ENCODE data around the gene MASTL. TPM values are rescaled to one million over a fixed set of nuclear protein-coding genes. Genes with fewer than 3 reads are reported as not detected.

MASTL gene
- total RNA-seq, 1 experiment from 2014 or later: 13.8 TPM

DNA sequence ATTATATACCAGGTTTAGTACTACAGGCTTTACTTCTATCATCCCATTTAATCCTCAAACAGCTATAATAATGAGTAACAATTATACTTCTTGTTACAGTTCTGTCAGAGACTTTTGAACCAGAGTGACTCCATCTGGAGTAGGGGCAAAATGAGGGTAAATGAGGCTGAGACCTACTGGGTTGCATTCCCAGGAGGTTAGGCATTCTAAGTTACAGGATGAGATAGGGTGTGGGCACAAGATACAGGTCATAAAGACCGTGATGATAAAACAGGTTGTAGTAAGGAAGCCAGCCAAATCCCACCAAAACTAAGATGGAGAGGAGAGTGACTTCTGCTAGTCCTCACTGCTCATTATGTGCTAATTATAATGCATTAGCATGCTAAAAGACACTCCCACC is 4.9 kb upstream of the MASTL start:
- no peak overlapping the region for H3K27ac ChIP-seq (ENCODE audit: low read depth, low read length)
- intact Hi-C loops (cut with micrococcal nuclease): no loop called here
- no peaks in the 10 kb centered on the region for H3K9me2 ChIP-seq (ENCODE audit: insufficient read depth)
- no peak overlapping the region for H3K9ac ChIP-seq (ENCODE audit: low read length)
- H3K36me3 ChIP-seq (ENCODE audit: control insufficient read depth in 1 of 2, insufficient read depth in 2 of 2, low read length in 2 of 2): peaks cover 24 to 33% of the 10 kb centered on the region in 2 experiments; a peak in 3 of 4 replicates
- no TSS peak for BruUV-seq (replicated peaks)
- H4K20me1 ChIP-seq (ENCODE audit: insufficient read depth): peaks cover 26% of the 10 kb centered on the region; the same call in 1 of the 2 replicates
- no peak overlapping the region for H3K4me2 ChIP-seq (ENCODE audit: low read length)
- ChIA-PET CTCF (no interaction called here), POLR2A (no interaction called here), RAD21 (ENCODE audit: low non-redundant PET in 1 of 2, low total read pairs in 2 of 2, uncharacterized antibody in 2 of 2, unreplicated experiment in 2 of 2) (no interaction called here)
- H3K79me2 ChIP-seq (ENCODE audit: insufficient read depth, low read length): peaks cover 91% of the 10 kb centered on the region
- no peak overlapping the region for H2AFZ ChIP-seq (ENCODE audit: low read depth, low read length, poor library complexity, severe bottlenecking)
- H3K4me3 ChIP-seq (replicated peaks in 1 of 2; ENCODE audit: low read depth in 1 of 2, low read length in 2 of 2): no peak overlapping the region
- ATAC-seq (no peak), DNase-seq (ENCODE audit: low read depth, low spot score) (no peak)
- no peaks in the 10 kb centered on the region for H3K27me3 ChIP-seq (ENCODE audit: insufficient read depth, low read length)
- no peaks in the 10 kb centered on the region for H3K9me3 ChIP-seq (ENCODE audit: control insufficient read depth in 1 of 2, insufficient read depth in 1 of 2, low read depth in 1 of 2, low read length in 2 of 2)
- peaks cover 4 to 11% of the 10 kb centered on the region in 2 experiments; a peak in 3 of 4 replicates for H3K4me1 ChIP-seq (ENCODE audit: control insufficient read depth in 1 of 2, insufficient read depth in 2 of 2, low read length in 2 of 2)
- TF ChIP-seq CBX3 (IDR thresholded peaks at IDR 0.05; ENCODE audit: low read depth): no peak
- no peak for TF ChIP-seq YY1 (IDR thresholded peaks at IDR 0.05; ENCODE audit: extremely low read depth, insufficient replicate concordance, low read depth, low read length)
- no peak for TF ChIP-seq EZH2 (IDR thresholded peaks at IDR 0.05)
- TF ChIP-seq EZH2phosphoT487 (IDR thresholded peaks at IDR 0.05; ENCODE audit: borderline replicate concordance): no peak
- TF ChIP-seq SP1 (IDR thresholded peaks at IDR 0.05; ENCODE audit: low read depth): no peak
- TF ChIP-seq, protein P1, sequence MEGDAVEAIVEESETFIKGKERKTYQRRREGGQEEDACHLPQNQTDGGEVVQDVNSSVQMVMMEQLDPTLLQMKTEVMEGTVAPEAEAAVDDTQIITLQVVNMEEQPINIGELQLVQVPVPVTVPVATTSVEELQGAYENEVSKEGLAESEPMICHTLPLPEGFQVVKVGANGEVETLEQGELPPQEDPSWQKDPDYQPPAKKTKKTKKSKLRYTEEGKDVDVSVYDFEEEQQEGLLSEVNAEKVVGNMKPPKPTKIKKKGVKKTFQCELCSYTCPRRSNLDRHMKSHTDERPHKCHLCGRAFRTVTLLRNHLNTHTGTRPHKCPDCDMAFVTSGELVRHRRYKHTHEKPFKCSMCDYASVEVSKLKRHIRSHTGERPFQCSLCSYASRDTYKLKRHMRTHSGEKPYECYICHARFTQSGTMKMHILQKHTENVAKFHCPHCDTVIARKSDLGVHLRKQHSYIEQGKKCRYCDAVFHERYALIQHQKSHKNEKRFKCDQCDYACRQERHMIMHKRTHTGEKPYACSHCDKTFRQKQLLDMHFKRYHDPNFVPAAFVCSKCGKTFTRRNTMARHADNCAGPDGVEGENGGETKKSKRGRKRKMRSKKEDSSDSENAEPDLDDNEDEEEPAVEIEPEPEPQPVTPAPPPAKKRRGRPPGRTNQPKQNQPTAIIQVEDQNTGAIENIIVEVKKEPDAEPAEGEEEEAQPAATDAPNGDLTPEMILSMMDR (IDR thresholded peaks at IDR 0.05 in 2 of 3, conservative IDR thresholded peaks at IDR 0.05 in 1 of 3; ENCODE audit: borderline replicate concordance in 1 of 3, insufficient read depth in 1 of 3, low read depth in 2 of 3, low read length in 2 of 3): no peak
- no peak for TF ChIP-seq SRF (IDR thresholded peaks at IDR 0.05; ENCODE audit: low read depth)
- TF ChIP-seq SIN3A (IDR thresholded peaks at IDR 0.05; ENCODE audit: low read depth): no peak
- TF ChIP-seq, protein P2, sequence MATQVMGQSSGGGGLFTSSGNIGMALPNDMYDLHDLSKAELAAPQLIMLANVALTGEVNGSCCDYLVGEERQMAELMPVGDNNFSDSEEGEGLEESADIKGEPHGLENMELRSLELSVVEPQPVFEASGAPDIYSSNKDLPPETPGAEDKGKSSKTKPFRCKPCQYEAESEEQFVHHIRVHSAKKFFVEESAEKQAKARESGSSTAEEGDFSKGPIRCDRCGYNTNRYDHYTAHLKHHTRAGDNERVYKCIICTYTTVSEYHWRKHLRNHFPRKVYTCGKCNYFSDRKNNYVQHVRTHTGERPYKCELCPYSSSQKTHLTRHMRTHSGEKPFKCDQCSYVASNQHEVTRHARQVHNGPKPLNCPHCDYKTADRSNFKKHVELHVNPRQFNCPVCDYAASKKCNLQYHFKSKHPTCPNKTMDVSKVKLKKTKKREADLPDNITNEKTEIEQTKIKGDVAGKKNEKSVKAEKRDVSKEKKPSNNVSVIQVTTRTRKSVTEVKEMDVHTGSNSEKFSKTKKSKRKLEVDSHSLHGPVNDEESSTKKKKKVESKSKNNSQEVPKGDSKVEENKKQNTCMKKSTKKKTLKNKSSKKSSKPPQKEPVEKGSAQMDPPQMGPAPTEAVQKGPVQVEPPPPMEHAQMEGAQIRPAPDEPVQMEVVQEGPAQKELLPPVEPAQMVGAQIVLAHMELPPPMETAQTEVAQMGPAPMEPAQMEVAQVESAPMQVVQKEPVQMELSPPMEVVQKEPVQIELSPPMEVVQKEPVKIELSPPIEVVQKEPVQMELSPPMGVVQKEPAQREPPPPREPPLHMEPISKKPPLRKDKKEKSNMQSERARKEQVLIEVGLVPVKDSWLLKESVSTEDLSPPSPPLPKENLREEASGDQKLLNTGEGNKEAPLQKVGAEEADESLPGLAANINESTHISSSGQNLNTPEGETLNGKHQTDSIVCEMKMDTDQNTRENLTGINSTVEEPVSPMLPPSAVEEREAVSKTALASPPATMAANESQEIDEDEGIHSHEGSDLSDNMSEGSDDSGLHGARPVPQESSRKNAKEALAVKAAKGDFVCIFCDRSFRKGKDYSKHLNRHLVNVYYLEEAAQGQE (IDR thresholded peaks at IDR 0.05; ENCODE audit: low read depth): no peak
- TF ChIP-seq ZBTB33 (IDR thresholded peaks at IDR 0.05; ENCODE audit: extremely low read depth, insufficient replicate concordance, low read length): no peak
- no peak for TF ChIP-seq ZFX (IDR thresholded peaks at IDR 0.05)
- no peak for TF ChIP-seq ZNF274 (IDR thresholded peaks at IDR 0.05; ENCODE audit: low read depth, low read length)

All from HCT116 (cell line).